Kidney epithelial cell (primary cell): ENCODE measurements around the gene NCR3LG1. TPM values are rescaled to one million over a fixed set of nuclear protein-coding genes. Genes with fewer than 3 reads are reported as not detected.

Experiments used
- DNase-seq: peaks from one replicate; pipeline ENCODE4 v3.0.0-alpha.2; 2010; ENCODE audit warnings: low read depth
- H3K27me3 ChIP-seq: 2 replicates; pipeline ENCODE4 v1.6.0; 2011; ENCODE audit warnings: low read length; ENCODE audit not compliant: control insufficient read depth, insufficient read depth
- H3K36me3 ChIP-seq: 2 replicates; pipeline ENCODE4 v1.5.1; 2011; ENCODE audit warnings: low read length; ENCODE audit not compliant: control insufficient read depth, insufficient read depth
- H3K4me3 ChIP-seq: 2 replicates; pipeline ENCODE4 v1.5.1; 2011; ENCODE audit warnings: low read depth, mild to moderate bottlenecking, control low read depth, low read length
- total RNA-seq: library from RNA; depleted of rRNA; stranded (reverse); fragments of >200 nt; gene quantifications from 2 replicates; pipeline ENCODE4 v1.2.3, GENCODE V29; 2015
- TF ChIP-seq, protein P1 (sequence below): IDR thresholded peaks from 2 replicates; pipeline ENCODE4 v1.5.1; 2011; ENCODE audit warnings: mild to moderate bottlenecking, moderate library complexity, low read length, control low read depth, inconsistent platforms; ENCODE audit not compliant: insufficient read depth, poor library complexity, severe bottlenecking

The NCR3LG1 gene
- total RNA-seq, 1 donor from 2014 or later, result 10.1 TPM

DNA sequence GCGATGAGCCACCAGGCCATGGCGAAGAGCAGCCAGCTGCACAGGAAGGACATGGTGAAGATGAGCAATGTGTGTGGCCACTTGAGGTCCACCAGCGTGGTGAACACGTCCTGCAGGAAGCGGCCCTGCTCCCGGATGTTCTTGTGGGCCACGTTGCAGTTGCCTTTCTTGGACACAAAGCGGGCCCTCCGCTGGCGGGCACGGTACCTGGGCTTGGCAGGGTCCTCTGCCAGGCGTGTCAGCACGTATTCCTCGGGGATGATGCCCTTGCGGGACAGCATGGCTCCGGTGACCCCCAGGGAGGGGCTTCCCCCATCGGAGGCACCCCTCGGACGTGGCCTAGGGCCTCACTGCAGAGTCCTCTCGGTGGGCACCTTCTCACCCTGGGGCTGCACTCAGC, 36.2 kb downstream of the NCR3LG1 start:
- DNase-seq, result no peak
- Histone ChIP-seq H3K27me3 (peaks cover 17% of the 10 kb centered on the region), H3K36me3 (no peaks in the 10 kb centered on the region), H3K4me3 (no peak overlapping the region)
- TF ChIP-seq, protein P1, sequence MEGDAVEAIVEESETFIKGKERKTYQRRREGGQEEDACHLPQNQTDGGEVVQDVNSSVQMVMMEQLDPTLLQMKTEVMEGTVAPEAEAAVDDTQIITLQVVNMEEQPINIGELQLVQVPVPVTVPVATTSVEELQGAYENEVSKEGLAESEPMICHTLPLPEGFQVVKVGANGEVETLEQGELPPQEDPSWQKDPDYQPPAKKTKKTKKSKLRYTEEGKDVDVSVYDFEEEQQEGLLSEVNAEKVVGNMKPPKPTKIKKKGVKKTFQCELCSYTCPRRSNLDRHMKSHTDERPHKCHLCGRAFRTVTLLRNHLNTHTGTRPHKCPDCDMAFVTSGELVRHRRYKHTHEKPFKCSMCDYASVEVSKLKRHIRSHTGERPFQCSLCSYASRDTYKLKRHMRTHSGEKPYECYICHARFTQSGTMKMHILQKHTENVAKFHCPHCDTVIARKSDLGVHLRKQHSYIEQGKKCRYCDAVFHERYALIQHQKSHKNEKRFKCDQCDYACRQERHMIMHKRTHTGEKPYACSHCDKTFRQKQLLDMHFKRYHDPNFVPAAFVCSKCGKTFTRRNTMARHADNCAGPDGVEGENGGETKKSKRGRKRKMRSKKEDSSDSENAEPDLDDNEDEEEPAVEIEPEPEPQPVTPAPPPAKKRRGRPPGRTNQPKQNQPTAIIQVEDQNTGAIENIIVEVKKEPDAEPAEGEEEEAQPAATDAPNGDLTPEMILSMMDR, result no peak

DNA sequence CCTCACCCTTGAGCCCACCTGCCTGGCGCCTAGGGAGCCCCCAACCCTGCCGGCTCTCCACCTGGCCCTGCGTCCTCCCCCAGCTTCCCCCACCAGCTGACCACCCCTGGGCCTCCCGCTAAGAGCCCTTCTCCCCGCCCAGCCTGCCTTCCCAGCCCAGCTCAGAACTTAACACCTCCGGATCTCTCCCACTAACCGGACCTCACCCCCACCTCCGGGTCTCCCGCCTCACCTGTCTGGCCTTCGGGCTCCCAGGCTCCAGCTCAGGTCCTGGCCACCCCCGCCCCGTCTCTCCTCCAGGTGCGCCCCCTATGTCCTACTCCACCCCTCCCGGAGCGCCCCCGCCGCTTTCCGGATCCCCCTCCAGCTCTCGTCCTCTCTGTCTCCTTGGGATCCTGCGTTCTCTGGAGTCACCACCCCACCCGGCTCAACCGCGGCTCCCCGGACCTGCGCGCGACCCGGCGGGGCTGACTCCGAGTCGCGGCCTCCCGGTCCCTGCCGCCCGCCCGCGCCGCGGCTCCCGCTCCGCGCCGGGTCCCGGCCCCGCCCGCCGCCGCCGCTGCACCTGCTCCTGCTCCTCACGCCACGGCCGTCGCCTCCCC, 37.1 kb downstream of the NCR3LG1 start, which contains the start of gene KCNJ11:
TSS of gene KCNJ11 (minus strand) at position 51 of the 602 bp plus-strand sequence. CDS start 568 bp downstream, outside the sequence.
- Histone ChIP-seq H3K4me3 (peak within 1 kb of the TSS; percentile 47), H3K27me3 (peaks cover 17% of the 10 kb centered on the region), H3K36me3 (no peaks in the 10 kb centered on the region)
- DNase-seq, result no peak
- TF ChIP-seq, protein P1, result no peak

DNA sequence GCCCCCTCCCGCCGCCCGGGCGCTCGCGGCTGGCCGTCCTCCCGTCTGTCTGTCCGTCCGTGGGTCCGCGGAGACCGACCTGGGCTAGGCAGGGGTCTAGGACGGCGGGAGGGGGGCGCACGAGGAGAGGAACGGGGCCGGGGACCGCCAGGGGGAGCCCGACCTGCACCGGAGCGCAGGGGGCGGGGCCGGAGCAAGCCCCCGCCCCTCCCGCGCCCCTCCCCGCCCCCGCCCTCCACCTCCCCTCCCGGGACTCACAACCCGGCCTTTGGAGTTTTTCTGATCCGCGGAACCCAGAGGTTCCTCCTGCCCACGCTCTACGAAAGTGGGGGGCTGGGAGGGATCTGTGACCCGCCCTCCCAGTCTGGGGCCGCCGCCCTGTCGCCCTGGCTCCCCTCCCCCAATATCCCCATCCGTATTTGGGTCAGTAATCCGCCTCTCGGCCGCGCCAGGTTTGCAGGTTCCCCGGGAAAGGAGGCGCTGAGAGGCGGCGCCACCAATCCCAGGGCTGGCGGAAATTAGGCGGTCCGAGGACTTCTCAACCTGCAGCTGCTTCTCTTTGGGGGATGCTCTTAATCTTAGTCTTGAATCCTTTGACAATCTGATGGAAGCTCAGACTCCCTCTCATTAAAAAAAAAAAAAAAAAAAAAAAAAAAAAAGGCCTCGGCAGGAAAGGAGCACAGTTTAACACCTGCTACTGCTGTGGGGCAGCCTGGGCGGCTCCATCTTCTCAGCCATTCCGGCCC, 37.8 kb downstream of the NCR3LG1 start:
- TF ChIP-seq, protein P1, result peak; percentile 39

DNA sequence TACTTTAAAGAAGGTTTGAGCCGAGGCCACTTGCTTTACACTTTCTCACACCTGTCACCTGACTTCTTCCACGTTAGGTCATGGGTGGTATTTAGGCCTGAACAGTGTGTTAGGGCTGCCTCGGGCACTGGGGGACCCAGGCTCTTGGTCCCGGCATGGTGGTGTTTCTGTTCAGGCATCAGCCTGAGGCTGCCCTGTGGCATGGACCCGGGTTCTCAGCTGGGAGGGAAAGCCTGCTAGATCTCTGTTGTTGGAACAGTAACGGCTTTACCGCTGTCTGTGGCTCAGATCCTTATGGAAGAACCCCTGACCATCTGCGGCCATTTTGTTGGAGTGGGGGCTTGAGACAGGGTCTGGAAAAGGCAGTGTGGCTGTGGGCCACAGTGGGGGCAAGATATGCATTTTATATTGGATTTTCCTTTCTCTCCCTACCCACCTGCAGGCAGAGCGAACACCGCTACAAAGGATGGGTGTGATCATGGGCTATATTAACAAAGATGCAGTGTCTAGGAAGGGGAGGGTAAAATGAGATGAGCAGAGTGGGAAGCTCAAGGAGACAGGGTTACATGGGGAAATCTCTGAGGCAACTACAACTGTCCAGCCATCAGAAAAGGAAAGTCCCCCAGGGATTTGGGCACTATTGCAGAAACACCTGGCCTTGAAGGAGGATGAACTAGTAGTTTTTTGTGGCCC, 38.5 kb downstream of the NCR3LG1 start:
- DNase-seq, result no peak
- peaks cover 21% of the 10 kb centered on the region for H3K27me3 ChIP-seq
- H3K36me3 ChIP-seq, result no peaks in the 10 kb centered on the region
- TF ChIP-seq, protein P1, result no peak
- H3K4me3 ChIP-seq, result no peak overlapping the region

More for the DNA sequence above, 37.8 kb downstream of the NCR3LG1 start:
- H3K36me3 ChIP-seq, result no peaks in the 10 kb centered on the region
- peaks cover 18% of the 10 kb centered on the region for H3K27me3 ChIP-seq
- peak overlapping the region; percentile 47 for H3K4me3 ChIP-seq
- DNase-seq, result no peak

DNA sequence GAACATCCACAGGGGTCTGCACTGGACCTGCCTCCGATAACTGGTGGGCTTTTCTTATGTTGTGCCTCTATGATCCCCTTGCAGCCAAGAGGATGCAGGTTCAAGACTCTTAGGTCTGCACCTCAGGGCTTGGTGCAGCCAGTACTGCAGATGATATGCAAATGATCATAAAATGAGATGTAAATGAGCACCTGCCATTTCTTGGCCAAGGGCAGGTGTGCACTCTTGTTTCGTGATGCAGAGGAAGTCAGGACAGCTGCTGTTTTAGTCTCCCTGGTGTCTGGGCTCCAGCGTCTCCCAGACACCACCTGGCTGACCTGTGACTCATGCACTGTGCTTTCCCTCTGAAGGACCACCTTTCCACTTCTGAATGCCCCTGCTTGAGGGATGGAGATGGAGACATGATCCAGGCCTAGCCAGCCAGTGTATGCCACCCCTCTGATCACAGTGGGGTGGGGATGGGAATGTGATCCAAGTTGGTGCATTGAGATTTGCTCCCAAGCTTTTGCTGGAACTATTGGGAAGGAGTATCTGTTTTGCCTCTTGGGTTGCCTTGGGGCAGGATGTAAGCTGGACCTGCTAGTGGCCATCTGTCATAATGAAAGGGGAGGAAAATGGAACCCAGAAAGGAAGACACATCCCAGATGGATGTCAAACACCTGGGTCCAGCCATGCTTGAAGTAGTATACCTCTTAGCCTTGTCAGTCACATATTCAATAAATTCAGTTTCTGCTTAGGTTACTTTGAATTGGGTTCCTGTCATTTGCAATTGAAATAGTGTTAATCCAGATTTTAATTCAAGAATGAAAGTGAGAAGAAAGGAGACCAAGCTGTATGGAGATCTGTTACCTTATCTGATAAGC, 40.1 kb downstream of the NCR3LG1 start:
- Histone ChIP-seq H3K27me3 (peaks cover 21% of the 10 kb centered on the region), H3K4me3 (no peak overlapping the region), H3K36me3 (no peaks in the 10 kb centered on the region)
- DNase-seq, result no peak
- TF ChIP-seq, protein P1, result no peak
